H9 (cell line): Measurements from ENCODE around the gene EPM2A. TPM values are rescaled to one million over a fixed set of nuclear protein-coding genes. Genes with fewer than 3 reads are reported as not detected.

ENCODE experiments used
- DNase-seq: peaks from one replicate; pipeline ENCODE4 v3.0.0-alpha.2; 2017
- H2AFZ ChIP-seq: one replicate; pipeline ENCODE4 v1.6.1; 2013; ENCODE audit warnings: mild to moderate bottlenecking, low read length, control low read depth, moderate library complexity
- H2AK5ac ChIP-seq: 2 replicates; pipeline ENCODE4 v1.6.1; 2013; ENCODE audit warnings: low read length, control low read depth, mixed read lengths; ENCODE audit not compliant: insufficient read length
- H2BK120ac ChIP-seq: one replicate; pipeline ENCODE4 v1.6.1; 2013; ENCODE audit warnings: low read depth, mild to moderate bottlenecking, low read length, control low read depth, inconsistent platforms; ENCODE audit not compliant: poor library complexity, severe bottlenecking
- H2BK12ac ChIP-seq: 2 replicates; pipeline ENCODE4 v1.6.1; 2013; ENCODE audit warnings: low read length, control low read depth, mixed read lengths, low read depth; ENCODE audit not compliant: insufficient read length
- H2BK15ac ChIP-seq: 2 replicates; pipeline ENCODE4 v1.6.1; 2013; ENCODE audit warnings: low read depth, low read length, control low read depth
- H2BK20ac ChIP-seq: one replicate; pipeline ENCODE4 v1.6.1; 2013; ENCODE audit warnings: low read depth, mild to moderate bottlenecking, low read length, control low read depth, inconsistent platforms; ENCODE audit not compliant: poor library complexity, severe bottlenecking
- H2BK5ac ChIP-seq: 2 replicates; pipeline ENCODE4 v1.6.1; 2013; ENCODE audit warnings: low read length, control low read depth, mixed read lengths; ENCODE audit not compliant: insufficient read length
- H3K14ac ChIP-seq: 2 replicates; pipeline ENCODE4 v1.6.1; 2013; ENCODE audit warnings: low read length, control low read depth; ENCODE audit not compliant: insufficient read depth
- H3K18ac ChIP-seq: 2 replicates; pipeline ENCODE4 v1.6.1; 2013; ENCODE audit warnings: low read depth, mild to moderate bottlenecking, mixed read lengths, low read length, control low read depth; ENCODE audit not compliant: insufficient read length
- H3K23ac ChIP-seq: 2 replicates; pipeline ENCODE4 v1.6.1; 2013; ENCODE audit warnings: low read length, control low read depth, mixed read lengths, low read depth; ENCODE audit not compliant: insufficient read length
- H3K23me2 ChIP-seq: 2 replicates; pipeline ENCODE4 v1.6.1; 2013; ENCODE audit warnings: low read depth, mild to moderate bottlenecking, mixed read lengths, low read length, control low read depth; ENCODE audit not compliant: insufficient read length, poor library complexity, severe bottlenecking
- H3K27ac ChIP-seq: 2 replicates; pipeline ENCODE4 v1.5.1; 2013; ENCODE audit warnings: low read length, control low read depth, mixed read lengths, low read depth; ENCODE audit not compliant: insufficient read length
- H3K27me3 ChIP-seq: 2 replicates; pipeline ENCODE4 v1.6.1; 2013; ENCODE audit warnings: low read length, control low read depth, inconsistent platforms; ENCODE audit not compliant: insufficient read depth
- H3K4ac ChIP-seq: 2 replicates; pipeline ENCODE4 v1.6.1; 2013; ENCODE audit warnings: low read depth, mild to moderate bottlenecking, control low read depth, inconsistent platforms, low read length, moderate library complexity
- H3K4me1 ChIP-seq: 2 replicates; pipeline ENCODE4 v1.6.1; 2013; ENCODE audit warnings: low read length, control low read depth, inconsistent platforms; ENCODE audit not compliant: insufficient read depth
- H3K4me2 ChIP-seq: 2 replicates; pipeline ENCODE4 v1.6.1; 2013; ENCODE audit warnings: low read length, control low read depth, mixed read lengths; ENCODE audit not compliant: insufficient read length, insufficient read depth
- H3K56ac ChIP-seq: 2 replicates; pipeline ENCODE4 v1.6.1; 2013; ENCODE audit warnings: low read depth, mild to moderate bottlenecking, mixed read lengths, low read length, control low read depth; ENCODE audit not compliant: insufficient read length
- H3K79me1 ChIP-seq: 2 replicates; pipeline ENCODE4 v1.6.1; 2013; ENCODE audit warnings: low read depth, mild to moderate bottlenecking, moderate library complexity, low read length, control low read depth, inconsistent platforms; ENCODE audit not compliant: insufficient read depth, poor library complexity, severe bottlenecking
- H3K79me2 ChIP-seq: 2 replicates; pipeline ENCODE4 v1.6.1; 2013; ENCODE audit warnings: low read length, control low read depth, inconsistent platforms; ENCODE audit not compliant: insufficient read depth
- H3K9ac ChIP-seq: 2 replicates; pipeline ENCODE4 v1.6.1; 2013; ENCODE audit warnings: low read length, control low read depth, mixed read lengths; ENCODE audit not compliant: insufficient read length; ENCODE audit errors: extremely low read depth
- H3K9me3 ChIP-seq: one replicate; pipeline ENCODE4 v1.6.1; 2013; ENCODE audit warnings: low read depth, low read length, inconsistent platforms; ENCODE audit not compliant: control insufficient read depth
- H3T11ph ChIP-seq: one replicate; pipeline ENCODE4 v1.6.1; 2013; ENCODE audit warnings: mild to moderate bottlenecking, low read length, control low read depth, inconsistent platforms
- H4K20me1 ChIP-seq: one replicate; pipeline ENCODE4 v1.6.1; 2013; ENCODE audit not compliant: control insufficient read depth, insufficient read length, insufficient read depth
- H4K5ac ChIP-seq: 2 replicates; pipeline ENCODE4 v1.6.1; 2013; ENCODE audit warnings: low read depth, mild to moderate bottlenecking, mixed read lengths, low read length, control low read depth; ENCODE audit not compliant: insufficient read length
- H4K8ac ChIP-seq: replicated peaks from 2 replicates; pipeline ENCODE4 v1.6.1; 2013; ENCODE audit warnings: low read length, control low read depth, mixed read lengths, low read depth; ENCODE audit not compliant: insufficient read length
- H4K91ac ChIP-seq: 2 replicates; pipeline ENCODE4 v1.6.1; 2013; ENCODE audit warnings: low read depth, mild to moderate bottlenecking, moderate library complexity, mixed read lengths, low read length, control low read depth; ENCODE audit not compliant: insufficient read length
- H3K27ac Mint-ChIP-seq, 3 experiments: 2 replicates in 2 of 3; 3 replicates in 1 of 3; pipeline ENCODE4 v1.8.0; 2020 to 2021; ENCODE audit warnings: mixed read lengths in 3 of 3, mild to moderate bottlenecking in 1 of 3, moderate library complexity in 1 of 3
- H3K27me3 Mint-ChIP-seq: 2 replicates; pipeline ENCODE4 v1.8.0; 2021; ENCODE audit warnings: low read depth, mild to moderate bottlenecking, moderate library complexity, mixed read lengths
- H3K36me3 Mint-ChIP-seq, 3 experiments: 2 replicates in 2 of 3; 3 replicates in 1 of 3; pipeline ENCODE4 v1.8.0; 2020 to 2021; ENCODE audit warnings: low read depth in 3 of 3, mixed read lengths in 3 of 3; ENCODE audit not compliant: insufficient read depth in 1 of 3
- H3K4me1 Mint-ChIP-seq, 2 experiments: 2 replicates each; pipeline ENCODE4 v1.8.0; 2020; ENCODE audit warnings: mixed read lengths in 2 of 2
- H3K4me3 Mint-ChIP-seq, 2 experiments: 2 replicates in 1 of 2; 3 replicates in 1 of 2; pipeline ENCODE4 v1.8.0; 2020 to 2021; ENCODE audit warnings: mild to moderate bottlenecking in 2 of 2, mixed read lengths in 2 of 2, moderate library complexity in 1 of 2
- H3K9me3 Mint-ChIP-seq, 2 experiments: 2 replicates in 1 of 2; 3 replicates in 1 of 2; pipeline ENCODE4 v1.8.0; 2020; ENCODE audit warnings: mild to moderate bottlenecking in 2 of 2, mixed read lengths in 2 of 2, moderate library complexity in 1 of 2
- CTCF ChIP-seq: fragments of 200-600 bp; sonication (generic); conservative IDR thresholded peaks from 3 replicates; pipeline ENCODE4 v1.8.0; 2021; ENCODE audit warnings: antibody characterized with exemption, mild to moderate bottlenecking
- WGBS: extraction: QIAGEN DNeasy Blood & Tissue Kit; methylation state at CpG from one replicate; pipeline ENCODE4 v1.1.7; 2013; ENCODE audit warnings: missing lambda C conversion rate, low lambda C conversion rate, mixed read lengths; ENCODE audit not compliant: insufficient read length; ENCODE audit errors: extremely low coverage; 5-methylcytosine and 5-hydroxymethylcytosine counted together
- total RNA-seq: library from RNA; stranded (reverse); gene quantifications from 2 replicates; pipeline ENCODE4 v1.2.1, GENCODE V29; 2021

The EPM2A gene
- total RNA-seq, 1 experiment from 2014 or later: 8.2 TPM

- H3K9me3 Mint-ChIP-seq: no peaks in the 10 kb centered on the region
- Histone ChIP-seq H3K23ac (no peak overlapping the region), H3K14ac (no peak overlapping the region), H4K91ac (no peak overlapping the region), H3K18ac (no peak overlapping the region), H3T11ph (no peak overlapping the region), H4K8ac (no peak overlapping the region), H2BK5ac (no peak overlapping the region), H3K27me3 (no peaks in the 10 kb centered on the region), H4K5ac (no peak overlapping the region), H2BK20ac (no peak overlapping the region), H2BK12ac (no peak overlapping the region), H3K27ac (no peak overlapping the region), H3K79me1 (no peaks in the 10 kb centered on the region), H2BK15ac (no peak overlapping the region), H3K23me2 (peaks cover 3% of the 10 kb centered on the region), H3K56ac (no peak overlapping the region), H2AFZ (no peak overlapping the region), H3K79me2 (no peaks in the 10 kb centered on the region), H3K9me3 (no peaks in the 10 kb centered on the region), H4K20me1 (no peaks in the 10 kb centered on the region), H3K9ac (no peak overlapping the region), H2AK5ac (no peak overlapping the region), H2BK120ac (no peak overlapping the region), H3K4me1 (peaks cover 4% of the 10 kb centered on the region; the same call in 1 of the 2 replicates), H3K4ac (no peak overlapping the region), H3K4me2 (no peak overlapping the region)
- H3K36me3 Mint-ChIP-seq: no peaks in the 10 kb centered on the region; a peak in 1 of 7 replicates
- no peak for TF ChIP-seq CTCF
- H3K27ac Mint-ChIP-seq: no peak overlapping the region
- H3K27me3 Mint-ChIP-seq: no peaks in the 10 kb centered on the region
- WGBS: no CpG with 5 or more reads among the region's 3 CpGs
- DNase-seq: no peak
- peaks cover 8 to 14% of the 10 kb centered on the region in 2 experiments for H3K4me1 Mint-ChIP-seq
- no peak overlapping the region for H3K4me3 Mint-ChIP-seq
These were observed 104.7 kb downstream of the EPM2A start for GRCh38 chr6:145630598-145630997.
